NCI-H345 treated with DMSO at 0.1 percent for 48 hours (cell line): Measurements from ENCODE around the gene DHX35.

ENCODE experiments used
- DNase-seq: peaks from one replicate; lab custom pipeline; 2025; ENCODE audit not compliant: unreplicated experiment; lab: John Stamatoyannopoulos, UW

The DHX35 gene

GRCh38 chr20:39052676-39053075, 90.5 kb downstream of the DHX35 start:
- DNase-seq: no peak

GRCh38 chr20:39057143-39057542, 95.0 kb downstream of the DHX35 start:
- DNase-seq: no peak

GRCh38 chr20:39057911-39058310, 95.8 kb downstream of the DHX35 start:
- DNase-seq: no peak

- no peak for DNase-seq
Observed at GRCh38 chr20:39059036-39059435, 96.9 kb downstream of the DHX35 start.

GRCh38 chr20:39066471-39067242, 104.5 kb downstream of the DHX35 start:
- DNase-seq: no peak

- no peak for DNase-seq
Observed at GRCh38 chr20:39067526-39068216, 105.5 kb downstream of the DHX35 start.

GRCh38 chr20:39069976-39070375, 107.8 kb downstream of the DHX35 start:
- no peak for DNase-seq

GRCh38 chr20:39070484-39071231, 108.5 kb downstream of the DHX35 start:
- DNase-seq: no peak

GRCh38 chr20:39072132-39072531, 110.0 kb downstream of the DHX35 start:
- DNase-seq: no peak

- no peak for DNase-seq
Observed at GRCh38 chr20:39072653-39073052, 110.5 kb downstream of the DHX35 start.

GRCh38 chr20:39075731-39076130, 113.6 kb downstream of the DHX35 start:
- DNase-seq: no peak

GRCh38 chr20:39076958-39077357, 114.8 kb downstream of the DHX35 start:
- no peak for DNase-seq

- DNase-seq: no peak
Observed at GRCh38 chr20:39080326-39080725, 118.2 kb downstream of the DHX35 start.

- peak; percentile 55 for DNase-seq
Observed at GRCh38 chr20:39081255-39081654, 119.1 kb downstream of the DHX35 start.

- no peak for DNase-seq
Observed at GRCh38 chr20:39082622-39083398, 120.7 kb downstream of the DHX35 start.

- no peak for DNase-seq
Observed at GRCh38 chr20:39083761-39084160, 121.6 kb downstream of the DHX35 start.

GRCh38 chr20:39089029-39089428, 126.9 kb downstream of the DHX35 start:
- DNase-seq: no peak
